GM18498 (cell line): Measurements from ENCODE around the gene C18orf32.
"Not testable (repeated sequence)": the region's sequence is repeated elsewhere in the genome, so short reads cannot be mapped to it uniquely, and the experiment has no call there.

Experiments
- ATAC-seq: cut with Tn5 transposase; IDR thresholded peaks from one replicate; pipeline ENCODE4 v1.9.1; 2021; ENCODE audit warnings: mild to moderate bottlenecking, moderate library complexity; ENCODE audit not compliant: unreplicated experiment

C18orf32 gene

GRCh38 chr18:49486953-49487710 lies at the start of gene C18orf32:
Gene C18orf32, minus strand, starts transcription at chr18:49487234. Its CDS starts 3,486 bp downstream, at chr18:49483748.
- peak; percentile 95 for ATAC-seq

DNA sequence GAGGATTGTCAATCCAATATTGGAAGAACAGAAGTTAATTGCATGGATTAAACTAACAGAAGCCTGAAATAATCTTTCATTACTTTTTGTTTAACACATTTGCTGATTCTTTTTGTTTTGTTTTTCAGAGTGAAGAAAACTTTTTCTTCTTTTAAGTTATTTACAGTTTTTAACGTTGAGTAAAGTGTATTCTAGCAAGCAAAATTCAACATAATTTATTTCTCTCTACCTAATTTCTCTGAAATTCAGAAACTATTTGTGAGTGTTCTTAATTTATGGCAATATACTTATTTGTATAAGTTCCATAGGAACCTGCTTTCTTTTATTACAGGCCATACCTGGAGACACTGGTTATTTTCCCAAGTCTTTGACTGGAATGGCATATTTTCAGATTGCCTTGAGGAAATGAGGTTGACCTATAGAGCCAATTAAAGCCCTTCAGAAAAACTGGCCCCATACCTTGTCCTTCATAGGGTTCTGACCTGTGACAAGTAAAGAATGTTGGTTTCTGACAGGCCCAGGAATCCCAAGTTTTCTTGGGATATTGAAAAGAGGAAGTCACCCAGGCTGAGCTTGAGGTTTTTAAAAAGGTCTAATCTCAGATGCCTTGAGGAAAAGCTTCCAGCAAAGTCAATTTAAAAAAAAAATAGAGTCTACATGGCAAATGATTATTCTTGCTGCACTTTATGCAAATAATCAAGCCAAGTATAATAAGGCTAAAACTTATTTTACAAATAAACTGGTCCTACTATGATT lies 48.0 kb upstream of the C18orf32 start:
- no peak for ATAC-seq

DNA sequence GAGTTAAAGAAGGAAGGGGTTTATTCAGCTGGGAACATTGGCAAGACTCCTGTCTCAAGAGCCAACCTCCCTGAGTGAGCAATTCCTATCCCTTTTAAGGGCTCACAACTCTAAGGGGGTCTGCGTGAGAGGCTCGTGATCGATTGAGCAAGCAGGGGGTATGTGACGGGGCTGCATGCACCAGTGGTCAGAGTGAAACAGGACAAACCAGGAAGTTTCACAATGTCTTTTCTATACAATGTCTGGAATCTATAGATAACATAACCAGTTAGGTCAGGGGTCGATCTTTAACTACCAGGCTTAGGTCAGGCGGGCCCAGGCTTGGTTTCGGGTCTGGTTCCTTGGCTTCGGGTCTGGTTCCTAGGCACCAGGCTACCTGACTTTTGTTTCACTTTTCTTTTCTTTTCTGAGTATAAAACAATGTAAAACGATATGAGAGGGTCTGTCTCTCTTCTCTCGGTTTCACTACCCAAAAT lies 44.7 kb upstream of the C18orf32 start:
- ATAC-seq, result no peak

DNA sequence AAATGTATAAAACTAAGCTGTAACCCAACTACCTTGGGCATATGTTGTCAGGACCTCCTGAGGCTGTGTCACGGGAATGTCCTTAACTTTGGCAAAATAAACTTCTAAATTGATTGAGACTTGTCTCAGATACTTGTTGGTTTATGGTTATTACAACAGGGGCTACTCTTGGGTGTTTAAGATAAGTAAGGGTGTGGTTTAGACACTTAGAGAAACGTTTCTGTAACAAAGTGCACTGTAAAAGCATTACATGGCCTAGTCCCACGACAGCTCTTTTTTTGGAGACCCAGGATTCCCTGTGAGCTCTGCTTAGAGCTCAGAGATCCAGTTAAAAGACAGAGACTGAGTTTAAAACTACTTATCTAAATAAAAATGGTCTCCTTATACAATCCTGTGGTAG lies 42.6 kb upstream of the C18orf32 start:
- no peak for ATAC-seq

- ATAC-seq, result no peak
Measured at GRCh38 chr18:49527631-49528327, 40.7 kb upstream of the C18orf32 start.

DNA sequence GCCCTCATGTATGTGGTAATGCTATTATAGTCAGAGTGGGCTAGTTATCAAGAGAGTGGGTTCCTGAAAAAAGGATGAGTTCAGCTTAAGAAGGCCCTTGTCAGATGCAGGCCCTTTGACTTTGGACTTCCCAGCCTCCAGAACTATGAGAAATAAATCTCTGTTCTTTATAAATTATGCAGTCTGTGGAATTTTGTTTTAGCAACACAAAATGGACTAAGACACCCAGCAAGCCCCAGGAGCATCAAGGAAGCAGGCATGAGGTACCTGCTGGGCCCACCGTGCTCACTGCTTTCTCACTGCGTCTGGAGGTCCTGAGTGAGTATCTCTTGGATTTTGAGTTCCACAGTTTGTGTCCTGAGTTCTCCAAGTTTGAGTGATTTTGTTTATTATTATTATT lies 38.9 kb upstream of the C18orf32 start:
- no peak for ATAC-seq

DNA sequence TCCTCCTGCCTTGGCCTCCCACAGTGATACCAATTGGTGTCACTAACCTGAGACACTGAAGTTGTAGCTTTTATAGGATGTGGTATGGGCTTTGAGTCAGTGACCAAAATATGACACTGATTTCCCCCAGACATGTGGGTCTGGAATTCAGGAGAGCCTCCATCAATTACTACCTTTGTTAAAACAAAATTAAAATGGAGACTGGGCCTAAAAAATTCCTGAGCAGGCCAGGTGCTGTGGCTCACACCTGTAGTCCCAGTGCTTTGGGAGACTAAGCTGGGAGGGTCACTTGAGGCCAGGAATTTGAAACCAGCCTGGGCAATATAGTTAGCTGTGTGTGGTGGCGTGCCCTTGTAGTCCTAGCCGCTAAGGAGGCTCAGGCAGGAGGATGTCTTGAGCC lies 37.9 kb upstream of the C18orf32 start:
- ATAC-seq, result no peak

DNA sequence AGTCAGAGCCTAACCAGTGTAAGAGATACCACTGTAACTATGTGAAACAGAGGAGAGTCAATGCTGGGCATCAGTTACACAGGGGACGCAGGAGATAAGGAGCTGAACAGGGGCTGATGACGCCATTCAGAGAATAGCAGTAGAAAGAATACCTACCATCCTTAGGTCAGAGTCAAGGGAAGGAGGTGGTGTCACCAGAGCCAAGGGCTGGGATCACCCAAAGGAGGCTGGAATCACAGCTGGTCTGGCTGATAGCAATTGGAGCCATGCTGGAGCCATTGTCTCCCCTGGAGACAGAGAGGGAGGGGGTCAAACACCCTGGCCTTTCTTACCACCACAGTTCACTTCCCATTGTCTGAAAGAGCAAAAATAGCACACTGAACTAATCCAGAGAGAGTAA lies 37.3 kb upstream of the C18orf32 start:
- no peak for ATAC-seq

GRCh38 chr18:49523580-49524093 lies 36.6 kb upstream of the C18orf32 start:
- not testable (repeated sequence) for ATAC-seq

GRCh38 chr18:49521216-49521835 lies 34.3 kb upstream of the C18orf32 start:
- no peak for ATAC-seq

DNA sequence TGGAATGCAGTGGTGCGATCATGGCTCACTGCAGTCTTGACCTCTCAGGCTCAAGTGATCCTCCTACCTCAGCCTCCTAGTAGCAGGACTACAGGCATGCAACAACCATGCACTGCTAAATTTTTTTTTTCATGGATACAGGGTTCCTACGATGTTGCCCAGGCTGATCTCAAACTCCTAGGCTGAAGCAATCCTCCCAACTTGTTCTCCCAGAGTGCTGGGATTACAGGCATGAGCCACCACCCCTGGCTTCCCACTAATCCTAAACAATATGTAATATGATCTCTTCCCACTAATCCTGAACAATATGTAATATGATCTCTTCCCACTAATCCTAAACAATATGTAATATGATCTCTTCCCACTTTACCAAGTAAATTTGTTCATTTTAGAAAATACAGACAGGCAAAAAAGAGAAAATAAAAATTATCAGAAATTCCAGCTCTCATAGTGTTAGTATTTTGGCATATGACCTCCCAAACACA lies 33.7 kb upstream of the C18orf32 start:
- no peak for ATAC-seq

GRCh38 chr18:49519101-49519971 lies 32.3 kb upstream of the C18orf32 start:
- no peak for ATAC-seq

DNA sequence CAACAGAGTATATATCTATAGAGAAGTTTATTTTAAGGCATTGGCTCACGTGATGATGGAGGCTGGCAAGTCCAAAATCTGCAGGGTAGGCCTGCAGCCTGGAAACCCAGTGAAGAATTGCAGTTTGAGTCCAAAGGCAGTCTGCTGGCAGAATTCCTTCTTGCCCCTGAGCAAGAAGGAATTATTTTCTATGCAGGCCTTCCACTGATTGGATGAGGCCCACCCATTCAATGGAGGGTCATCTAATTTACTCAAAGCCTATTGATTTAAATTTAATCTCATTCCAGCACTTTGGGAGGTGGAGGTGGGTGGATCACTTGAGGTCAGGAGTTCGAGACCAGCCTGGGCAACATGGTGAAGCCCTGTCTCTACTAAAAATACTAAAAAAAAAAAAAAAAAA lies 30.4 kb upstream of the C18orf32 start:
- ATAC-seq, result no peak

DNA sequence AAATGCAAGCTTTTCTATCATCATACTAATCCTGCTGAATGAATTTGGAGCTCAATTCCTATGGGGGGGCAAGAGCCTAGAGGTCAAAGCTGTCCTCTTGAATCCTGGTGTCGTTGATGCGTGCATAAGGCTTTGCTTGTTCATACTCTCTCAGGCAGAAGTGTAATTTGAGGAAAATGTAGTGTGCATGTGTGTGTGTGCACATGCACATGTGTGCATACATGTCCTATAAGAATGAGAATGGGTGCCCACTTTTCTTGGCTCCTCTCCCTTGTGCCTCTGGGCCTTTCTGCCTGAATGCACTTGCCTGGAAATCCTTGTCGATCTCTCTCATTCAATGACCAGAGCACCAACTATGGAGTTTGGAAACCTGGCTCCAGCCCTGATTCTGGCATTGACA lies 28.5 kb upstream of the C18orf32 start:
- ATAC-seq, result no peak

DNA sequence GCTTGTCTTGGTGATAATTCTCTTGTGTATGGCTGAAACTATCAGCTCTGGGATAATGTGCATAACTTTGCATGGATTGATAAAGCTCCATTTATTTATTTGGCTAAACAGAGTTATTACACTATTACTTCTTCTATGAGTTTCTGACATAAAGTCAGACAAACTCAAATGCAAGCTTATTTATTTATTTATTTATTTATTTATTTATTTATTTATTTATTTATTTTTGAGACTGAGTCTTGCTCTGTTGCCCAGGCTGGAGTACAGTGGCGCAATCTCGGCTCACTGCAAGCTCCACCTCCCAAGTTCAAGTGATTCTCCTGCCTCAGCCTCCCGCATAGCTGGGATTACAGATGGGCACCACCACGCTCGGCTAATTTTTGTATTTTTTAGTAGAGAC lies 28.0 kb upstream of the C18orf32 start:
- ATAC-seq, result not testable (repeated sequence)

DNA sequence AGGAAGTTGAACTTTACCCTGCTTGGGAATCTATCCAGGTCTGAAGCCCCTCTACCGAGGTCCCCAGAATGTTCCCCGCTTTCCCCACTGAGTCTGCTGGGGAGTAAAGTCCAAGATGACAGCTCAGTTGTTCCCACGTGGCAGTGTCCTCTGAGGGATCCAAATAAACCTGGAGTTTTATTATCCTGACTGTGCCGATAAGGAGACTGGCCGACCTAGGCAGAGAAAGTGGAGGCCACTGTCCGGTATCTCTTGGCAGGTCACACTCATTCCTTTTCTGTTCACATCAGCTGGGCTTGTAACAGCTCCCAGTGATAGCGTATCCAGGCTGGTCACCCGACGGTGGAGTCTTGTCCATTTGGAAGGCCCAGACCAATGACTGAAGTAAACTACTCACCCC lies 27.5 kb upstream of the C18orf32 start:
- no peak for ATAC-seq

GRCh38 chr18:49512876-49513275 lies 25.8 kb upstream of the C18orf32 start:
- ATAC-seq, result not testable (repeated sequence)

DNA sequence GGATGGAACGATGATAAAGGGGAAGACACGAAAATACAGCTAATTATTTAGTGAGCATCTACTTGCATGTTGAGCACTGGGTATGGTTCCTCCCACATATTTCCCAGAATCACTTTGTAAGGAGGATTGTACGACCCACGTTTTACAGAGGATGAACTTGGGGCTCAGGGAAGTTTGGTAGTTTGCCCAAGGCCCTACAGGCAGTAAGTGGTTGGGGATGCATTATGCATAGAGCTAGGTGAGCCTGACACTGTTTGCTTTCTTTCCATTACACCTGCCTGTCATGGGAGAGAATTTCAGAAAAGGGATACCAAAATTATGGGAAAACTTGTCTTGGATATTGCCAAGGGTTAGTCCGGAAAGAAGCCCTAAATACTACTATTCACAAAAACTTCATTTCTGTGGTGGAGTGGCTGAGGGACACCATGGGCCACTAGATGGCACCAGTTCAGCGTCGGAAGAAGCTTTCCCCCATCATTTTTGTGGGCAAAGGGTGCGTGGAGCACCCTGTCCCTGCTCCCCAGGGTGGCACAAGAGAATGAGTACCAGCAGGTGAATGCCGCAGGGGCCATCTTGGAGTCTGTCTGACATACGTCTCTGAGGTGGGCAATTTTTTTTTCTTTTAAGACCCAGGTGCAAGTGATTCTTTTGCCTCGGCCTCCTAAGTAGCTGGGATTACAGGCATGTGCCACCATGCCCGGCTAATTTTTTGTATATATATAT lies 23.5 kb upstream of the C18orf32 start:
- ATAC-seq, result no peak

DNA sequence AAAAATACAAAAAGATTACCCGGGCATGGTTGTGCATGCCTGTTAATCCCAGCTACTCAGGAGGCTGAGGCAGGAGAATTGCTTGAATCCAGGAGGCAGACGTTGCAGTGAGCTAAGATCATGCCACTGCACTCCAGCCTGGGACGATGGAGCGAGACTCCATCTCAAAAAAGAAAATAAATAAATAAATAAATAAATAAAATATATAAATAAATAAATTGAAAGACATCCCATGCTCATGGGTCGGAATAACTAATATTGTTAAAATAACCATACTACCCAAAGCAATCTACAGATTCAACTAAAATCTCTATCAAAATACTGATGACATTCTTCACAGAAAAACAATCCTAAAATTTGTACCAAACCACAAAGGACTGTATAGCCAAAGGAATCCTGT lies 19.4 kb upstream of the C18orf32 start:
- not testable (repeated sequence) for ATAC-seq
